Esophagus (tissue), 2 donors: ENCODE data around the gene TYK2. TPM values are rescaled to one million over a fixed set of nuclear protein-coding genes. Genes with fewer than 3 reads are reported as not detected.

Source experiments
- H3K27ac ChIP-seq, 2 donors: one replicate each; pipeline ENCODE4 v1.5.1; 2013; ENCODE audit warnings: low read depth in 2 of 2, mild to moderate bottlenecking in 2 of 2, inconsistent platforms in 1 of 2, low read length in 1 of 2, moderate library complexity in 1 of 2
- H3K27me3 ChIP-seq, 2 donors: one replicate each; pipeline ENCODE4 v1.6.1; 2013; ENCODE audit warnings: low read length in 2 of 2, control low read depth in 1 of 2, mild to moderate bottlenecking in 1 of 2; ENCODE audit not compliant: insufficient read depth in 2 of 2, control insufficient read depth in 1 of 2
- H3K36me3 ChIP-seq, 2 donors: one replicate each; pipeline ENCODE4 v1.6.1; 2013; ENCODE audit warnings: low read length in 1 of 2; ENCODE audit not compliant: control insufficient read depth in 2 of 2, insufficient read depth in 2 of 2
- H3K4me1 ChIP-seq, 2 donors: one replicate each; pipeline ENCODE4 v1.6.1; 2013; ENCODE audit warnings: low read length in 1 of 2; ENCODE audit not compliant: control insufficient read depth in 2 of 2, insufficient read depth in 2 of 2
- H3K4me3 ChIP-seq, 2 donors: one replicate each; pipeline ENCODE4 v1.5.1; 2013; ENCODE audit warnings: low read length in 2 of 2, mild to moderate bottlenecking in 2 of 2, low read depth in 1 of 2, moderate library complexity in 1 of 2
- H3K9me3 ChIP-seq, 2 donors: one replicate each; pipeline ENCODE4 v1.6.1; 2013; ENCODE audit warnings: mild to moderate bottlenecking in 2 of 2, low read depth in 1 of 2, low read length in 1 of 2, moderate library complexity in 1 of 2; ENCODE audit not compliant: control insufficient read depth in 2 of 2, insufficient read depth in 1 of 2
- WGBS, 2 donors: extraction: QIAGEN DNeasy Blood & Tissue Kit; methylation state at CpG; one replicate each; pipeline ENCODE4 v1.1.7; 2013; 5-methylcytosine and 5-hydroxymethylcytosine counted together
- polyA plus RNA-seq, 2 donors: library from polyadenylated mRNA; stranded (reverse); fragments of 200-250 nt; gene quantifications; one replicate each; pipeline ENCODE4 v1.2.3, GENCODE V29; 2013
- donor health status: healthy with polysubstance abuse.
- donor health status: Bipolar disorder and iron deficiency.

TYK2 gene
- polyA plus RNA-seq, 2 donors: 56.2 to 96.8 TPM

DNA sequence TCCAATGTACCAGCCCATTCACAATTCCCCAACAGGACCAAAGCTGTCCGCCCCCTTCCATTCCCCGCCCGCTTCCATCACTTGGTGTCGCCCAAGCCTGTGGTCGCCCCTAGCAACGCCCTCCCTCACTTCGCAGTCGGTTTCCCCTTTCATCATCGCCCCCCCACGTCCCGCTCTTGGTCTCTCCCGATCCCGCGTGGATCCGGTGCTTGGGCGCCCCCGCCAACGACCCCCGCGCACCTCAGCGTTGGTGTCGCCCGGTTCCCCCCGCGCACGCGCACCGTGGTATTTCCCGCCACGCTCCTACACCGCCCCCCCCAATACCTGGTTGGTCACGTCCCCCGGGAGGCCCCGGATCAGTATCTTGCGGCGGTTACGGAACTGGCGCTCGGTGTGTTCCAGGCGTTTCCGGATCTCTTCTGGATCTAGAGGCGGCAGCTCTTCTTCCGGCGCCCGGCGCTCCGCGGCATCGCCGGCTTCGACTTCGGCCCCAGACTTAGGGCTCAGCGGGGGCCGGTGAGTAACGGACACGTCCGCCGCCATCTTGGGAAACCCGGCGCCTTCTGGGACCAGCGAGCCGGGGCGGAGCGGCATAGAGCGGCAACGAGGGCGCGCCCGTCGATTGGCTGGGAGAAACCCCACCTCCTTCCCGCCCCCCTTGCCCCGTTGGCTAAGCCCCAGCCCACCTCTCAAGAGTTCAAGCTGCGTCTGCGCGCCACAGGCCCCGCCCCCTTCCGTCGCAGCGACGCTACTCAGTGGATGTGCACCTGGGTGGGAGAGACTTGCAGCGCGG lies 47.2 kb downstream of the TYK2 start, which contains the start of gene RAVER1:
Gene RAVER1, minus strand, starts transcription at position 565 of the 793 bp plus-strand sequence. Its CDS starts 22 bp downstream, at position 543.
- H3K27me3 ChIP-seq: no peaks in the 10 kb centered on the region
- H3K27ac ChIP-seq: peak within 1 kb of the TSS; percentile 87 to 92
- peak within 1 kb of the TSS; percentile 78 to 95 for H3K4me3 ChIP-seq
- 1% methylated on average over 81 to 82 of the region's 82 CpGs for WGBS, 2 donors
- peaks cover 0 to 15% of the 10 kb centered on the region in 2 donors for H3K36me3 ChIP-seq
- no peaks in the 10 kb centered on the region for H3K9me3 ChIP-seq
- peaks cover 4 to 14% of the 10 kb centered on the region in 2 donors for H3K4me1 ChIP-seq

DNA sequence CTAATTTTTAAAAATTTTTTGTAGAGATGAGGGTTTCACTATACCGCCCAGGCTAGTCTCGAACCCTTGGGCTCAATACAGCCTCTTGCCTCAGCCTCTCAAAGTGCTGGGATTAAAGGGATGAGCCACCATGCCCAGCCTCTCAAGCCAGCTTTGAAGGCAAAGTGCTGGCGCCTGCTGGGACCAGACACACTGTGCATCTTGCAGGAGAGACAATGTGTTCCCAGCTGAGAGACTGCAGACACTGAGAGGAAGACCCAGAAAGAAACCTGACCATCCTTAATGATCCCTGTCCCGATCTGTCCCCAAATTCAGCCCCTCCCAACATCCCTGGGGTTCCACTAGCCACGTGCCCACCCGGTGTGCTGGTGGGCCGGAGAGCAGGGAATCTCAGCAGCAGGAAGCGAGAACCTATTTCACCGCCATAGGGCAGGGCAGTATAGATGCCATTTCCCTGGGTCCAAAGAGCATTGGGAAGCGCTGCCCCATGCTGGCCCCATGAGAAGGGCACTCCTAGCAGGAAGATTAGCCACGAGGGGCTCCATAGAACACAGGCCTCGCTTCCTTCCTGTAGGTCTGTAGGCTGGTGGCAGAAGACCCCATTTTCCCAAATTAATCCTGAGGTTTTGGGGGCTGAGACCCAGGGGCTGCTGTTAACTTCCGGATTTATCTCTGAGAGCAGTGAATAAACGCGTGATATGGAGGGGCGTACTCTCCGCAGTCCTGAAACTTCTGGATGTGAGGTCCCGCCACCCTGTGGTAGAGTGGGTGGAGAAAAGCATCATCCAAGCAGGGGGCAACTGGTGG lies 48.0 kb downstream of the TYK2 start:
- Histone ChIP-seq H3K4me3 (peak overlapping the region; percentile 78 to 95), H3K36me3 (peaks cover 0 to 23% of the 10 kb centered on the region in 2 donors), H3K27me3 (no peaks in the 10 kb centered on the region), H3K4me1 (peaks cover 4 to 14% of the 10 kb centered on the region in 2 donors), H3K9me3 (no peaks in the 10 kb centered on the region), H3K27ac (peak overlapping the region; percentile 87 to 92)
- 24 to 31% methylated on average over 18 of the region's 18 CpGs for WGBS, 2 donors

DNA sequence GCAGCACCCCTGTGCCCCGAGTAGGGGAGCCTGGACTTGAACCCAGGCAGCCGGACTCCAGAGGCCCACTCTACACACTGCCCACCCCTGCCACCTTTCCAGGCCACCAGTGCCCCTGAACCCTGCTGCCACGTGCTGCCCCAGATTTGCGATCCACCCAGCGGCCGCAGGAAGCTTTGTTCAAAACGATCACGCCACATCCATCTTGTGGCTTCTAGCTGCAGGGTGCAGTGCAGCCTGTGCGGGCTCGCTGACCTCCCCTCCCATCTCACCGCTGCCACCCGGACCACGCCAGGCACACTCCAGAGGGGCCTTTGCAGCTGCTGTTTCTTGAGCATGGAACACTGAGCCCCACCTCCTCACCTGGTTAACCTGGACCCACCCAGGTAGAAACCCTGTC lies 50.8 kb downstream of the TYK2 start:
- H3K4me1 ChIP-seq: peaks cover 4 to 14% of the 10 kb centered on the region in 2 donors
- no peak overlapping the region for H3K27ac ChIP-seq
- no peaks in the 10 kb centered on the region for H3K27me3 ChIP-seq
- WGBS, 2 donors: 95% methylated on average over 13 of the region's 13 CpGs
- H3K4me3 ChIP-seq: no peak overlapping the region
- no peaks in the 10 kb centered on the region for H3K9me3 ChIP-seq
- H3K36me3 ChIP-seq: peaks cover 0 to 35% of the 10 kb centered on the region in 2 donors

DNA sequence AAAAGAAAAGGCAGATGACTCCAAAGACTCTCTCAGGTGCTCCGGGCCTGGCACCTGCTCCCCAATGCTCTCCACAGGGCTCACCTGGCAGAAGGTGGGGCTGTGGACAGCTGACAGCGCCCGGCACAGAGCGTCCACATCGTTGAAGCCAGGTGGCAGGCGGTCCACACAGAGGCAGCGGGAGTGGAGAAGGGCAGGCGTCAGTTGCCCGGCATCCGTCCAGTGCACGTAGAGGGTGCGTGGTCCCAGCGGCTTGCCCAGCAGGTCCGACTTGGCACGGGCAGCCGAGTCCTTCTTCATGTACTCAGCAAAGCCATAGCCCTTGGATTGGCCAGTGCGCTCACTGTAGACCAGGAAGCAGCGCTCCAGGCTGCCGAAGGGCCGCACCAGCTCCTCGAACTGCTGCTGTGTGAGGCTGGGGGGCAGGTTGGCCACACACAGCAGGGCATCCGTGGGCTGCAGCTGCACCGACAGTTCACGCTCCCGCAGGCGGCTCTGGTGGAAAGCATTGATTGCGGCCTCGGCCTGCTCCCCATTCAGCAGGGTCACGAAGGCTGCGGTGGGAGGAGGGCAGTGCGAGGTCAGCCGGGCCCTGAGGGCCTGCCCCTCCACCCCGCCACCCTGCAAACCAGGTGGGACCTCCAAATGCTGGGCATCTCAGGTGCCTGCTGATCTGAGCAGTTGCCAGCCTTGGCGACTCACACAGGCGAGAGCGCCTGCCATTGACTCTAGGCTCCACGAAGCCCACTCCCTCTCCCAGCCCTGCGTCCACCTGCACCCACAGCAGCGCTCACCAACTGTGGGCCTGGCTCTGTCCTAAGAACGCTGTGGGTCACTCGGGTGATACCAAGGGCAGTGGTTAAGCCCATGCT lies 51.6 kb downstream of the TYK2 start:
- Histone ChIP-seq H3K4me1 (peaks cover 4 to 7% of the 10 kb centered on the region in 2 donors), H3K36me3 (peaks cover 0 to 38% of the 10 kb centered on the region in 2 donors), H3K27ac (no peak overlapping the region), H3K27me3 (no peaks in the 10 kb centered on the region), H3K4me3 (no peak overlapping the region), H3K9me3 (no peaks in the 10 kb centered on the region)
- WGBS, 2 donors: 95 to 97% methylated on average over 41 of the region's 41 CpGs

DNA sequence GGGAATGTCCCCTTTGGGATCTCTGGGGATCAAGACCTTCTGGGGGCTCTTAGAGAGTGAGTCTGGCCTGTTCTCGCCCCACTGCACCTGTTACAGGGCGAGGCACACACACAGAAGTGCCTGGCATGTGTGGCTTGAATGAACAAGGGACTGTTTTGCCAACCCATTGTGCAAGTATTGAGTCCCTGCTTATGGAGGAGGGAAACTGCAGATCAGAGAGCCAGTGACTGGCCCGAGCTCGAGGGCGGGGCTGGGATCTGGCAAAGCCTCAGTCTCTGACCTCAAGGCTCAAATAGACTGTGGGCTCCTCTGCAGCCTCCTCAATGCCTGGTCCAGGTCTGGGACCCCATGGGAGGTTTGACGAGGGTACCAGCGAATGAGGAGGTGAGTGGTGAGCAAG lies 52.6 kb downstream of the TYK2 start:
- Histone ChIP-seq H3K27ac (no peak overlapping the region), H3K9me3 (no peaks in the 10 kb centered on the region), H3K27me3 (no peaks in the 10 kb centered on the region), H3K4me1 (peaks cover 4 to 6% of the 10 kb centered on the region in 2 donors), H3K4me3 (no peak overlapping the region), H3K36me3 (peaks cover under 1 to 45% of the 10 kb centered on the region in 2 donors)
- WGBS, 2 donors: 85 to 87% methylated on average over 6 to 7 of the region's 7 CpGs

DNA sequence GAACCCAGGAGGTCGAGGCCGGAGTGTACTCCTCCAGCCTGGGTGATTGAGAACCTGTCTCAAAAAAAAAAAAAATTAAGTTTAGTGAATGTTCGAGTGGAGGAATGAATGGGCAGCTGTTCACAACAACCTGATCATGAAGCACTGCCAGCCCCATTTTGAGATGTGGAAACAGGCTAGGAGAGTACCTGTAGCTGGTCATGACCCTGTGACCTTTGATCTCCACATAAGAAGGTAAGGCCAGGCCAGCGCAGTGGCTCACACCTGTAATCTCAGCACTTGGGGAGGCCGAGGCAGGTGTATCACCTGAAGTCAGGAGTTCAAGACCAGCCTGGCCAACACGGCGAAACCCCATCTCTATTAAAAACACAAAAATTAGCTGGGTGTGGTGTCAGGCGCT lies 54.6 kb downstream of the TYK2 start:
- peaks cover 2 to 62% of the 10 kb centered on the region in 2 donors for H3K36me3 ChIP-seq
- no peaks in the 10 kb centered on the region for H3K27me3 ChIP-seq
- H3K4me3 ChIP-seq: no peak overlapping the region
- WGBS, 2 donors: 91 to 92% methylated on average over 8 of the region's 8 CpGs
- H3K4me1 ChIP-seq: no peaks in the 10 kb centered on the region
- no peak overlapping the region for H3K27ac ChIP-seq
- H3K9me3 ChIP-seq: no peaks in the 10 kb centered on the region

DNA sequence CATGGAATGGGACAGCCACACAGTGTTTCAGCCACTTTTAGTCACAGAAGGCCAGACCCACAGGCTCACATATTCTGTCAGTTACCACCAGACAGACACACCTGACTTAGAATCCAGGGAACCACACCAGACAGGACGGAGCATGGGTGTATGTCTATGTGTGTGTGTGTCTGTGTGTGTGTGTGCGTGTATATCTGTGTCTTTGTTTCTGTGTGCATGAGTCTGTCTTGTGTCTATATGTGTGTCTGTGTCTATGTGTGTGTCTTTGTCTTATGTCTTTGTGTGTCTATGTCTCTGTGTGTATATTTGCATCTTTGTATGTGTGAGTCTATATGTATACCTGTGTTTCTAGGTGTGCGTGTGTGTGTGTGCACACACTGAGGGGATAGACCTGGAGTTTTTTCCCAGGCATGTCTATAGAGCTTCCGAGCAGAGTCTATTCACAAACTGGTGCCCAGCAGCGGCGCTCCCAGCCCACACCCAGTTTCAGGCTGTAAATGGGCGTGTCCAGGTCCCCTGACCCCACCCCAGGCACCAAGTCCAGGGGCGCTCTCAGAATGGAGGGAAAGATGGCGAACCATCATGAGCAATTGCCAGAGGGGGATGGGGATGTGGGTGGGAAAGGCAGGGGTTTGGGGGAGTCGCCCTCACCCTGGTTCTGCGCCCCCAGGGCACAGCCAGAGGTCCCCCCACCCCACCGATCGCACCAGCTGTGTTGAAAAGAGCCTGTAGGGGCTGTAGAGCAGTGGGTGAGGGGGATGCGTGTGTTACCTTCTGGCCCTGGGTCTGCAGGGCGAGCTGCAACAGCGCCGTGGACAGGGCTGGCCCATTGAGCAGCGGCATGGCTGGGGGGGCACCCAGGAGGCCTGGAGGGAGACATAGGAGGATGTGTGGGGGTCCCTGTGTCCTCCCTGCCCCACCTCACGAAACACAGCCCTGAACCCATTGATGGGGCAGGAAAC lies 58.2 kb downstream of the TYK2 start:
- WGBS, 2 donors: 90 to 93% methylated on average over 19 of the region's 19 CpGs
- no peaks in the 10 kb centered on the region for H3K4me1 ChIP-seq
- no peak overlapping the region for H3K27ac ChIP-seq
- no peaks in the 10 kb centered on the region for H3K9me3 ChIP-seq
- no peak overlapping the region for H3K4me3 ChIP-seq
- H3K36me3 ChIP-seq: peaks cover 5 to 55% of the 10 kb centered on the region in 2 donors
- no peaks in the 10 kb centered on the region for H3K27me3 ChIP-seq

DNA sequence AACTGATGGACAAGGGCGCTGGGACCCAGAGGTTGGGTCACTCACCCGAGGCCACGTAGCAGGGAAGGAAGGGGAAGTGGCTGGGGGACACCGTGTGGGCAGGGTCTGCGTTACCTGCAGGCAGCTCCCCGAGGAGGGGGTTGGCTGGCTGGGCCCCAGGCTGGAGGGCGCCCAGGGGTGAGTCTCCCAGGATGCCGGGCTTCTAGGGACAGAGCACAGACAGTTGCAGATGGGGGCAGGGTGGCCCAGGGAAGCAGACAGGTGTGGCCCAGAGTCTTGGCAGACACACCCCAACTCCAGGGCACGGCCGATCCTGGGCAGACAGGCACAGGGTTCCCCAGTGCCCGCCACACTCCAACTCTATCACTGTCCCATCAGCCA lies 59.0 kb downstream of the TYK2 start:
- no peak overlapping the region for H3K27ac ChIP-seq
- H3K27me3 ChIP-seq: no peaks in the 10 kb centered on the region
- no peaks in the 10 kb centered on the region for H3K9me3 ChIP-seq
- H3K4me3 ChIP-seq: no peak overlapping the region
- H3K36me3 ChIP-seq: peaks cover 5 to 51% of the 10 kb centered on the region in 2 donors
- no peaks in the 10 kb centered on the region for H3K4me1 ChIP-seq
- 83 to 88% methylated on average over 10 to 11 of the region's 11 CpGs for WGBS, 2 donors
